GM19397 (cell line): ENCODE data around the gene ATP1A3.
"Not testable (repeated sequence)": the region's sequence is repeated elsewhere in the genome, so short reads cannot be mapped to it uniquely, and the experiment has no call there.

Source experiments
- ATAC-seq: cut with Tn5 transposase; IDR thresholded peaks from one replicate; pipeline ENCODE4 v1.9.1; 2021; ENCODE audit warnings: mild to moderate bottlenecking, moderate library complexity; ENCODE audit not compliant: unreplicated experiment

The ATP1A3 gene

GRCh38 chr19:41955521-41955920 is 38.5 kb downstream of the ATP1A3 start:
- ATAC-seq, result no peak

GRCh38 chr19:41951686-41952172 is 42.3 kb downstream of the ATP1A3 start:
- no peak for ATAC-seq

- no peak for ATAC-seq
These were observed 46.9 kb downstream of the ATP1A3 start for GRCh38 chr19:41947091-41947490.

- peak; percentile 78 for ATAC-seq
These were observed 48.8 kb downstream of the ATP1A3 start for GRCh38 chr19:41945135-41945766.

DNA sequence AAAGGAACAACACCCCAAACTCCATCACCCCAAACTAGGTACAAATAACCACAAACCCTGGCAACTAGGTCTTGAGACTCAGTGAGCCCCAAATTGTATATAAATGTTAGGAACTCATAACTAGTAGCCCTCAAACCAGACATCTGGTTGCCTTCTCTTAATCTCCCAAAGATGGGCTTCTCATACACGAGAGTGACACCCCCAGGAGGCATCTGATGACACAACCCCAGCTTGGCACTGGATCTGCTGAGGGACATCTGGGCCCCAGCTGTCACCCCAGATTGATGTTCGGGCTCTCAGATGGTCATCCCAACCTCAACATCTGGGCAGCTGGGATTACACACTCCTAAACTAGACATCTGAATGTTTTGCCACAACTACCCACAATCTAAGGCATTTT is 49.7 kb downstream of the ATP1A3 start:
- no peak for ATAC-seq

DNA sequence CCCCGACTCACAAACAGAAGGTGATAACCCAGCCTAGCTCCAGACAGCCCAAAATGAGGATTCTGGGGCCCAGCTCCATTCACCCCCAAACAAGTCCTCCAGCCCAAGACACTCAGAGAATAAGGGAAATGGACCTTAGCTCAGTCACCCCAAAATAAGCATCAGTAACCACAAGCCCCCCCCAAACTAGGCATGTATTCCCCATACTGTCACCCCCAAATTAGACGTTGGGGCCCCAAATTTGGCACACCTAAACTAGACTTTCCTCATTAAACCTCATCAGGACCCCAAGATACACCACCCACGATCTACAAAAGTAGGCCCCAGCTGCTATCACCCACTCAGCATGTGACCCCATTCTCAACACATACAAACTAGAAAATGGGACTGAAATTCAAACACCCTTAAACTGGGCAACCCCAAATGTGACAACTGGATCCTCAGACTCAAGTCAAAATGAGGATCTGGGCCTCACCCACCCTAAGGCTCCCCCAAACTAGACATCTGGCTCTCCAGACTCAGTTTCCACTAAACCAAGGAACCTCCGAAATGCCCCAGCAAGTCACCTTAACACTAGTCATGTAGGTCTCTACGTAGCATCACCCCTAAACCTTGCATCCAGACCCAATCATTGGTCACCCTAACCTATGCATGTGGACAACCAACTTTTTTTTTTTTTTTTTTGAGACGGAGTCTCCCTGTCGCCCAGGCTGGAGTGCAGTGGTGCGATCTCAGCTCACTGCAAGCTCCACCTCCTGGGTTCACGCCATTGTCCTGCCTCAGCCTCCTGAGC is 52.4 kb downstream of the ATP1A3 start:
- ATAC-seq, result no peak

DNA sequence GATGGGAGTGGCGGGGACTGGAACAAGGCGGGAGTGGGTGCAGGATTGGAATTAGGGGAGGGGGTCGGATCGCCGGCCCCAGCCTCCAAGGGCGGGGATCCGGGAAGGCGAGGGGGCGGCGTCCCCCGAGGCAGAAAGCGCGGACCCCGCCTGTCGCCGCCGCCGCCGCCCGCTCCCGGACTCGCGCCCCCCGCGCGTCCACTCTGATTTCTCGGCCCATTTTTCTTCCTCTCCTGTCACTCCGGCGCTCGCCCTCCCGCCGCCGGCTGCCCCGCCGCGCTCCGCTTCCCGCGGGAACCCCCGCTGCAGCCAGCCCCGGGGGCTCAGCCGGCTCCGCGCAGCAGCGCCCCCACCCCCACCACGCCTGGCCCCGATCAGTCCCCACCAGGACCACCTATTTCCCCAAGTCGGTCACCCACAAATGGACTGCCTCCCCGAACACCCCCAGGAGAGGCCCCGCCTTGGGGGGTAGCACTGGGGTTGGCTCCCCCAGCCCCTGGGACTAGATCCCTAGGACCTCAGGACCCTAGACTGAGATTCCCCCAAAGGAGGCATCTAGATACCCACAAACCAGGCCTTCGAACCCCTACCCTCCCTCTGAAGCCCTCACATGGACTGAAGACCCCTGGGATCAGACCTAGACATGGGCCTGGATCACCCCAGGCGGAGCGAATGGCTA is 53.2 kb downstream of the ATP1A3 start:
- no peak for ATAC-seq

DNA sequence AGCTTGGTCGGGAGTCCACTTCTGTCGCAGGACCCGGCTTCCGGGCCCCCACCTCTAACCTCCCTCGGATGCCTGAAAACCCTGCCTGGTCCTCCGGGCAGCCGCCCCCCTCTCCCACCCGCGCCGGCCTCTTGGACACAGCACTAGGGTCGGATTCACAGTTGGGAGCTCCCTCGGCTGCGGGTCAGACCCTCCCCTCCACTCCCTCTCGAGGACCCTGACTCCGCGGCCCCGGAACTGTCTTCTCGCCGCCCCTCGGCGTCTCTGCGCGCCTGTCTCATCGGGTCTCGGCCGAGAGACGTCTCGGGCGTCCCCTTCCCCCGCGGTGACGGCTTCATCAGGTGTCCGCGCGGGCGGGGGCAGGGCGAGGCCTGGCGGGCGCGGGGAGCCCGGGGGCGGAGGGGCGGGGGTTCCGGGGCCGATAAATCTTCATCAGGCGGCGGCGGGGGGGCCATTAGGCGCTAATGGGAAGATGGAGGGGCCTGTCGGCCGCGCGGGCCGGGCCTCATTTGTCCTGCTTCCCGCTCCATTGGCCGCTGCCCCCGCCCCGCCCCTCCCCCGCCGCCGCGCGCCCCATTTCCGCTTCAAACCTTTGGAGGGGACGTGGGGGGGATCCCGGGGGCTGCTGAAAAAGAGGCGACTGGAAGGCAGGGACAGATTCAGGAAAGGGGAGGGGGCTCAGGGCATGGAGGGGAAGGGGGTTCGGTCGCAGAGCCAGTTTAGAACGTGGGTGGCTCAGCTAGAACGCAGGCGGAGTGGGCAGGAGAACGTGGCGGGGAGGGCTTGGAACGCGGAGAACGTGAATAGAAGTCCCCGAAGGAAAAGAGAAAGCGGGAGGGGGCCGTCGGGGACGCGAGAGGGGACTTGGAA is 53.9 kb downstream of the ATP1A3 start:
- ATAC-seq, result no peak

GRCh38 chr19:41939209-41939608 is 54.8 kb downstream of the ATP1A3 start:
- not testable (repeated sequence) for ATAC-seq

- no peak for ATAC-seq
These were observed 56.2 kb downstream of the ATP1A3 start for GRCh38 chr19:41937525-41938468.

- ATAC-seq, result no peak
These were observed 57.1 kb downstream of the ATP1A3 start for GRCh38 chr19:41936961-41937360.

GRCh38 chr19:41936416-41936850 is 57.6 kb downstream of the ATP1A3 start:
- no peak for ATAC-seq

DNA sequence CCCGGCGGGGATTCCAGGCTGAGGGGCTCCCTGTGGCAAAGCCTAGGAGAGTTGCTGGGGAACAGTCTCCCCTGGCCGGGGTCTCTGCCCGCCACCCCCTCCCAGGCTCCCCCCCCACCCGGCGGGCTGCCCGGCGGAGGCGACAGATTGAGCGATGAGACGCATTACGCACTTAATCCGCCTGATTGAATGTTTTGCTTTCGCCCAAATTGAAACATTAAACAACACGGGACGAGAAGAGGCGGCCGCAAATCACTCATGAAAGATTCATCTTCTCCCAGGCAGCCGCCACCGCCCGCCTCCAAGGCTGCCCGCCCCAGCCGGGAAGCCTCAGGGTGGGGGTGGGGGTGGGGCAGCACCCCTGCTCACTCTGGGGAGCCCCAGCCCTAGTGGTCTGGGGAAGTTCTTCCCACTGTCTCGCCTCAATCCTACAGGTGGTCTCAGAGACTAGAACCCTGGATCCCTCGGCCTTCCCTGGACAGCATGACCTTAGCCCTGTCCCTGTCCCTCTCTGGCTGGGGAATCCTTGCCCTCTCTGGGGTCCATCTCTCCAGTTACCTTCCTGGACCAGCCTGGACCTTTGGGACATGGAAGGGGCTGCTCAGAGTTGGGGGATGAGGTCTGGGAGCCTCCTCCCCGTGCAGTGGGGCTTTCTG is 58.1 kb downstream of the ATP1A3 start:
- no peak for ATAC-seq

DNA sequence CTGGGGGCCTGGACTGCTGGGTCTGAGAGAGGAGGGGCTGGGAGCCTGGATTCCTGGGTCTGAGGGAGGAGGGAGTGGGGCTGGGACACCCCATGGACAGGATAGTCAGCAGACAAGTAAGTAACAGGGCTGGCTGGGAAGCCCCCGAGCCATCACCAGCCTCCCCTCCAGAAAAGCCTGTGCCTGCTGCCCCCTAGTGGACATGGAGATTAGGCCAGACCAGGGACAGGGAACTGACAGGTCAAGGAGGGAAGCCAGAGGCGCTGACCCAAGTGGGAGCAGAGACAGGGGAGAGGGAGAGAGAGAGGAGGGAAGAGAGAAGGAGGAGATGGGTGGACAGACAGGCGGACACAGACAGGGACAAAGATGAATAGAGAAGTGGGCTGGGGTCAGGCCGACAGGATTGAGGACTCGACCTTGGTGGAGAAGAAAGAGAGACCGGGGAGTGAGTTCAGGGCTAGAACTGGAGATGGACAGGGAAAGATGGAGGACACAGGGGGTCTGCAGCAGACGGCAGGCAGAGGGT is 59.1 kb downstream of the ATP1A3 start:
- ATAC-seq, result no peak

DNA sequence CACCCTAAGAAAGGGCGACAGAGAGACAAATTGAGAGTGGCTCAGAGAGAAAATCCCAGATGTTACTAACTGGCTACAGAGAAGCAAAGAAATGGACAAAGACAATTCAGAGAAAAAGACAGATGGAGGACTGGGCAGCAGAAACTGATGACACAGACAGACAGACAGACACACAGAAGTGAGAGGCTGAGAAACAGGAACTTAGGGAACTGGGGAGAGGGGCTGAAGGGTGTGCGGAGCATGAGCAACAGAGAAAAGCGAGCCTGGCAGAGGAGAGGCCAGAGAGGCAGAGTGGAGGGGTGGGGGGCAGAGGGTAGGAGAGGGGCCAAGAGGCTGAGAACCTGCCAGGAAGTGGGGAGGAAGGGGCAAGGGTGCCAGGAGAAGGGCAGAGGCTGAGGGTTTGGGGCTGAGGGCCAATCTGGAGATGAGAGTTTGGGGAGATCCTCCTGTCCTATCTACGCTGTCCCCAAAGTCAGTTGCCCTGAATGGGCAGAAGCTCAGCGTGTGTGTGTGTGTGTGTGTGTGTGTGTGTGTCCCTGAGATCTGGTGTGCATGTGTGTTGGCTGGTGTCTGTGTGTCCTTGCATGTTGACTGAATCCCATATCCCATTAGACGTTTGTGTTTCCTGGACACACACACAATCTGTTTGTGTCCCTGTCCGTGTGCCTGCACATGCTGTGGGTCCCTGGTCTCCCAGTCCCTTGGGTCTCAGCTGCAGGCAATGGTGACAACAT is 60.2 kb downstream of the ATP1A3 start:
- no peak for ATAC-seq

- no peak for ATAC-seq
These were observed 61.2 kb downstream of the ATP1A3 start for GRCh38 chr19:41932720-41933332.

DNA sequence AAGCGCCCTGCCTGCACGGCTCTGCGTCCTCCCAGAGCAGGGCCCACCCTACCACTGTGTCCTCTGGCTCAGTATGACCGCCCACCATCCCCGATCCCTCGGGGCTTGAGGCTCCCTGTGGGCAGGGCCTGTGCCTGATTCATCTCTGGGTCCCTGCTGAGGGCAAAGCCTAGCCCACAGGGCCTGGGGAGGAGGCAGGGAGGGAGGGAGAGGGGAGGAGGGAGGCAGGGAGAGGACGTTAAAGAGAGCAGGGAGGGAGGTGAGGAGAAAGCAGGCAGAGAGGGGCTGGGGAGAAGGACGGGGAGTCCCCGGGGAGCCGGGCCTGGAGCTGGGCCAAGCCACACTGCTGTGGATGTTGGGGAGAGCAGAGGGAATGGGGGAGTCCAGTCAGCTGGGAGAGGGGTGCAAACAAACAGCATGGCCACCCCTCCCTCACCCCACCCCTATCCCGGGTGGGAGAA is 61.7 kb downstream of the ATP1A3 start:
- ATAC-seq, result no peak
